HG02588 (cell line): ENCODE measurements around the gene CYP17A1.
"Not testable (repeated sequence)": the region's sequence is repeated elsewhere in the genome, so short reads cannot be mapped to it uniquely, and the experiment has no call there.

ENCODE experiments used
- ATAC-seq: cut with Tn5 transposase; IDR thresholded peaks from one replicate; pipeline ENCODE4 v1.9.1; 2021; ENCODE audit warnings: mild to moderate bottlenecking, moderate library complexity; ENCODE audit not compliant: unreplicated experiment

Gene CYP17A1

DNA sequence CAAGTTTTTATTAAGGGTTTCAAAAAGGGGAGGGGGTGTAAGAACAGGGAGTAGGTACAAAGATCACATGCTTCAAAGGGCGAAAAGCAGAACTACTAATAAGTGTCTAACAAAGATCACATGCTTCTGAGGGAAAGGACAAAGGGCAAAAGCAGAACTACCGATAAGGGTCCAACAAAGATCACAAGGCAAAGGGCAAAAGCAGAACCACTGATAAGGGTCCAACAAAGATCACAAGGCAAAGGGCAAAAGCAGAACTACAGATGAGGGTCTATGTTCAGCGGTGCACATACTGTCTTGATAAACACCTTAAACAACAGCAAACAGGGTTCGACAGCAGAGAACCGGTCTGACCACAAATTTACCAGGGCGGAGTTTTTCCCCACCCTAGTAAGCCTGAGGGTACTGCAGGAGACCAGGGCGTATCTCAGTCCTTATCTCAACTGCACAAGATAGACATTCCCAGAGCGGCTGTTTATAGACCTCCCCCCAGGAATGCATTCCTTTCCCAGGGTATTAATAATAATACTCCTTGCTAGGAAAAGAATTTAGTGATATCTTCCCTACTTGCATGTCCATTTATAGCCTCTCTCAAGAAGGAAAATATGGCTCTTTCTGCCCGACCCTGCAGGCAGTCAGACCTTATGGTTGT is 1.2 kb upstream of the CYP17A1 start:
- not testable (repeated sequence) for ATAC-seq

DNA sequence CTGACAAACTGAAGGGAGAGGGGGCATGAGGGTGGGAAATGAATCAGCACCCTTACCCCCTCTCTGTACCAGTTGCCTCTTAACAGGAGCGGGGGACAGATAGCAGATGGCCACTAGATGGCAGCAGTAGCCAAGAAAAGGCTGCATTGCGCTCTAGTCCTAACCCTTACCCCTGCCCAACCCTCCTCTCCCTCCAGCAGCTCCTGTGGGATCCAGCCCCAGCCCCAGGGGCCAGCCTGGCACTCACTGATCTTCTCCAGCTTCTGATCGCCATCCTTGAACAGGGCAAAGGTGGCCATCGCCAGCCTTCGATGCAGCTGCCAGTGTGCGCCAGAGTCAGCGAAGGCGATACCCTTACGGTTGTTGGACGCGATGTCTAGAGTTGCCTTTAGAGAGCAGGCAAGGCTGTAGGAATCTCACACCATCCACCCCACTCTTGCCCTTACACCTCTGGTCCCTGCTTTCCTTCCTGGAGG is 2.2 kb downstream of the CYP17A1 start:
- no peak for ATAC-seq

DNA sequence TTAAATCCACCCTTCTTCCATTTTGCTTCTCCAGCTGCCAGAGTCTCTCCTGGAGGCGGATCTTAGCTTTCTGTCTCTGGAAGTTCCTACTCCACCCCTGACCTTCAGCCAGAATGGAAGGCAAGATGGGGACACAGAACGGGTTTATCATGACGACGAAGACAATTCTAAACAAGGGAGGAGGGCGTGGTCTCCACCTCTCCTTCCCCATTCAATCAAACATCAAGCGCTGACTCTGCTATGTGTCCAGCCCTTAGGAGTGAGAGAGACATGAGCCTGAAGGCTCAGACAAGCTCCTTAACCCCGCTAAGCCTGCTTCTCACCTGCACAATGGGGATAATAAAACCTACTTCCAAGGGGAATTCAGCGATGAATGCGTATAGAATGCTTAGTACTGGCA is 3.1 kb downstream of the CYP17A1 start:
- no peak for ATAC-seq

DNA sequence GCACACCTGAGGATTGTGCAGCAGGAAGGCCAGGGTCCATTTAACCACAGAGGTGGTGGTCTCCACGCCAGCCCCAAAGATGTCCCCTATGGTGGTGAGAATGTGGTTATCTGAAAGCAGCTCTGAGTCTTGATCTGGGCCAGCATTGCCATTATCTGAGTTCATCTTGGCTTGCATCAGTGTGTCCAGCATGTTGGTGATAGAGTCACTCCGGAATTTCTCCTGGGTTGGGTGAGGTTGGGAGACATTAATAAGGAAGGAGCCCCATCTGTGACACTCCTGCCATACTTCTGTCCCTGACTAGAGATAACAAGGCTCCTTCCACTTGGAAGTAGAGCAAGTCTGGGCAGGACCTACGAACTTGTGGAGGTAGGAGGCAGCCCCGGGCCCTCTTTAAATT is 4.2 kb downstream of the CYP17A1 start:
- no peak for ATAC-seq

DNA sequence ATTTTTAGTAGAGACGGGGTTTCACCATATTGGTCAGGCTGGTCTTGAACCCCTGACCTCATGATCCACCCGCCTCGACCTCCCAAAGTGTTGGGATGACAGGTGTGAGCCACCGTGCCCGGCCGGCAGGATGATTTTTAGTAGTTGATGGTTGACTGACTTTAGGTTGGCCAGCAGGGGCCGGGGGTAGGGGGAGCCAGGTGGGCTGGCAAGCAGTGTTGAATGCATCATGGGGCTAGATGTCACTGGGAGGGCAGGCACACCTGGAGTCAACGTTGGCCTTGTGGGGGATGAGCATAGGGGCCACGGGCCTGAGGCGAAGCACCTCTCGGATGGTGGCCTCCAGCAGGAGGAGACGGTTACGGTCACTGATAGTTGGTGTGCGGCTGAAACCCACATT is 5.0 kb downstream of the CYP17A1 start:
- no peak for ATAC-seq

DNA sequence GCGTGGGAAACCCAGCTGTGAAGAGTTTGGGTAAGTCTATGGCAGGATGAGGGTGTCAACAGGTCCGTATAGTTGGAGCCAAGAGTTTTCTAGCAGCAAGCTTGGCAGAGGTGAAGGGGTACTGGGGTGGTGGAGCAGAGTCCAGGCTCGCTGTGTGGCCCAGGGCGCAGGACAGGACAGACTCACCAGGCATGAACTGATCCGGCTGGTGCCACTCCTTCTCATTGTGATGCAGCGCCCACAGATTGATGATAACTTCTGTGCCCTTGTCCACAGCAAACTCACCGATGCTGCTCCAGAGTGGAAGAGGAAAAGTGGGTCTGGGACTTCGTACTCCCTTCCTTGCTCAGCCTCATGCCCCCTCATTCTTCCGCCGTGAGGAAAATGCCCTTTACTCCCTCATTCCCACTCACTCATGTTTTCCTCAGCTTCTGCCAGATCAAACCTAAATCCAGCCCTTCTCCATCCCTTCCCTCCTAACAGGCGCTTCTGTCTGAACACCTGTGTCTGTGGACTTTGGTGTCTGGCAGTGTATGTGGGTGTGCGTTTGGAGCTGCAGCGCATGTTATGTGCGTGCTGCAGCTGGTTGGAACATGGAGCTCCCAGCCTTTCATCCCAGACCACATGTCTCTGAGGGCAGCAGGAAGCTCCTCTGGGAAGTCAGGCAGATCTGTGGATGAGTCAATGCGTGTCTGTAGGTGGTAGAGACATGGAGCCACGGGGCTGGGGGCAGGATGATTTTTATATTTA is 5.7 kb downstream of the CYP17A1 start:
- no peak for ATAC-seq

DNA sequence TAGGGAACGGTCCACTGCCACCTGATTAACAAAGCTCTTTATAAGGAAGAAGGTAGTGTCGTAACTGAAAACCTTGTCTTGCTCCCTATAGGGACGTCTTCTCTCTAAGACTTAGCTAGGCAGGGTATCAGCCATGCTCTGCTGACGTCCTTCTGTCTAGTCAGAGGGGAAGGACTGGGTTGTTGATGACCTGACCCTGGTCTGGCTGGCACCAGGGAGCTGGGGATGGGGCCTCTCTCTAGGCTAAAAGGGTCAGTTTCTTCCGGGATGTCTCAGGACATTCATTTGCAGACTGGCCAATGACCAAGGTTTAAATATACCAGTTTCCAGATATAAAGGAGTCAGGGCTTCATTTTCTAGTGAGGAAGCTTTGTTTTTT is 9.6 kb downstream of the CYP17A1 start:
- no peak for ATAC-seq

DNA sequence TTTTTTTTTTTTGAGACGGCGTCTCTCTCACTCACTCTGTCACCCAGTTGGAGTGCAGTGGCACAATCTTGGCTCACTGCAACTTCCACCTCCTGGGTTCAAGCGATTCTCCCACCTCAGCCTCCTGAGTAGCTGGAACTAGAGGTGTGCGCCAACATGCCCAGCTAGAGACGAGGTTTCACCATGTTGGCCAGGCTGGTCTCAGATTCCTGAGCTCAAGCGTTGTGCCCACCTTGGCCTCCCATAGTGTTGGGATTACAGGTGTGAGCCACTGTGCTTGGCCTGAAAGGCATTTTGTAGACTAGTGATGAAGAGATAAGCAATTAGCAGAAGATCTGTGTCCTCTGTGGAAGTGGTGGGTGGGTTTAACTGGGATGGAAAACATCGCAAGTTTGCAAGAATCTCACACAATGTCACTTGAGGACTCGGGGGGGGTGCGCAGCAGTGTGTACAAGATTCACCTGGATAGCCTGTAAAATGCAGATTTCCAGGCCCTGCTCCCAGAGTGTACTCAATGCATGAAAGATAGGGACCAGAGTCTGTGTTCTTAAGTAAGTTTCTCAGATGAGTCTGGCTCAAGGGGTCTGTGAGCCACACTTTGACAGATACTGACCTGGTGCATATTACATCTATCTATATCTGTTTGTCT is 10.9 kb downstream of the CYP17A1 start:
- ATAC-seq, result no peak

DNA sequence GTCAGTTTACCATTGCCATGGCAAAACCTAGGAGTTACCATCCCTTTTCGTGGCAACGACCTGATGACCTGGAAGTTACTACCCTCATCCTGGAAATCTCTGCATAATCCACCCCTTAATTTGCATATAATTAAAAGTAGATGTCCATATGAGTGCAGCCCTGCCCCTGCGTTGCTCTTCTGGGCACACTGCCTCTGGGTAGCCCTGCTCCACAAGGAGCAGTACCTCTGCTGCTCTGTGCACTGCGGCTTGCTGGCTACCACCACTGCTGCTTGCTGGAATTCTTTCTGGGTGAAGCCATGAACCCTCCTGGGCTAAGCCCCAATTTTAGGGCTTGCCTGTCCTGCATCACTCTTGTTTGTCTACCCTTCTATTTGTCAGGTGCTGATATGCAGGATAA is 12.5 kb downstream of the CYP17A1 start:
- no peak for ATAC-seq

DNA sequence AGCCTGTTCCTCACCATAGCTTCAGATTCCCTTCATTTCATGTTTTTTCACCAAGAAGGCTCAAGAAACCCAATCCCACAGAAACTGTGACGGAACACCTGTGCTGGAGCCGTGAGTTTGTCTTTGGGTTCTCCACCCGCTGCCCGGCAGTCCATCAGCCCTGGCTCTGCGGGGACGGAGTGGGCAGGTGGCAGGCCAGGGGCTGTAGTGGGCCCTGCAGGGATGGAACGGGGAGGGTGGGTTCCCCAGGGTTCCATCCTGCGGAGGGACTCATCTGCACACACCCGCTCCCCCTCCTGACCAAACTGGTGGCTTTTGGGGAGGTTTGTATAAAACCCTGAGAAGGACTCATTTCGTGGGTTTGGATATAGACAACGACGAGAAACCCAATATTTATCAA is 15.0 kb downstream of the CYP17A1 start:
- ATAC-seq, result no peak

DNA sequence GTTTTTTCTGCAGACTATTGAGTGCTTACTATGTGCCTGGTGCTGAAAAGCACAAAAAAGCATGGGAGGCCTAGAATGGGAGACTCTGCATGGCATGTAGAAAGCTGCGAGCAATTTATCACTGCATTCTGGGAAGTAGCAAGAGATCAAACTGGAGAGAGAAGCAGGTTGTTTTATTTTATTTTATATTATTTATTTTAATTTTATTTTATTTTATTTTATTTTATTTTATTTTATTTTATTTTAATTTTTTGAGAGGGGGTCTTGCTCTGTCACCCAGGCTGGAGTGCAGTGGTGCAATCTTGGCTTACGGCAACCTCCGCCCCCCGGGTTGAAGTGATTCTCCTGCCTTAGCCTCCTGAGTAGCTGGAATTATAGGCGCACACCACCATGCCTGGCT is 17.2 kb downstream of the CYP17A1 start:
- not testable (repeated sequence) for ATAC-seq

DNA sequence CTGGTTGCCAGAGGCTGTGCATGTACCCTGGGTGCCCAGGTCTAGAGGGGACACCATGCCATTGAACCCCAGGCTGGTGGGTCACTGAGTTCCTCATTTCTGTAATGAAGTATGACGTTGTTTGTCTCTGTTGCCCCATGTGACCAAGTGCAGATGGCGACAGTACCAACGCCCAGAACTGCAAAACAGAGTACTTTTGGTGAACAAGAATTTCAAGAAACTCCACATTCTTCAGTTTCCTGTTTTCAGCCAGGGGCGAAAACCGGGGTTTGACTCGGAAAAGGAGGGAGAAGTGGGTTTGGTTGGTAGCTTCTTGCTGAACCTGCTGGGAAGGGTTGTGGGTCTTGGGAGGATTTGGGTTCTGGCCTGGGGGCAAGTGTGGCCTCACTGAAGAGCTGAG is 18.2 kb downstream of the CYP17A1 start:
- no peak for ATAC-seq

DNA sequence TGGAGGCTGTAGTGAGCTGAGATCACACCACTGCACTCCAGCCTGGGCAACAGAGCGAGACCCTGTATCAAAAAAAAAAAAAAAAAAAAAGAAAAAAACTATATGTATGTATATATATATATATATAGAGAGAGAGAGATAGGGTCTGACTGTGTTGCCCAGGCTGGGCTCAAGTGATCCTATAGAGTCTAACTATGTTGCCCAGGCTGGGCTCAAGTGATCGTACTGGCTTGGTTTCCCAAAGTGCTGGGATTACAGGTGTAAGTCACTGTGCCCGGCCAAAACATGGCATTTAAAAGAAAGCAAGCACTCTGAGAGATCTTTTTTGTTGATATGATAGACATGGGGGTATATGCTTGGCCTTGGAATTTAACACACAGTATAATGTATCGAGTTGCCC is 20.0 kb downstream of the CYP17A1 start:
- ATAC-seq, result no peak

DNA sequence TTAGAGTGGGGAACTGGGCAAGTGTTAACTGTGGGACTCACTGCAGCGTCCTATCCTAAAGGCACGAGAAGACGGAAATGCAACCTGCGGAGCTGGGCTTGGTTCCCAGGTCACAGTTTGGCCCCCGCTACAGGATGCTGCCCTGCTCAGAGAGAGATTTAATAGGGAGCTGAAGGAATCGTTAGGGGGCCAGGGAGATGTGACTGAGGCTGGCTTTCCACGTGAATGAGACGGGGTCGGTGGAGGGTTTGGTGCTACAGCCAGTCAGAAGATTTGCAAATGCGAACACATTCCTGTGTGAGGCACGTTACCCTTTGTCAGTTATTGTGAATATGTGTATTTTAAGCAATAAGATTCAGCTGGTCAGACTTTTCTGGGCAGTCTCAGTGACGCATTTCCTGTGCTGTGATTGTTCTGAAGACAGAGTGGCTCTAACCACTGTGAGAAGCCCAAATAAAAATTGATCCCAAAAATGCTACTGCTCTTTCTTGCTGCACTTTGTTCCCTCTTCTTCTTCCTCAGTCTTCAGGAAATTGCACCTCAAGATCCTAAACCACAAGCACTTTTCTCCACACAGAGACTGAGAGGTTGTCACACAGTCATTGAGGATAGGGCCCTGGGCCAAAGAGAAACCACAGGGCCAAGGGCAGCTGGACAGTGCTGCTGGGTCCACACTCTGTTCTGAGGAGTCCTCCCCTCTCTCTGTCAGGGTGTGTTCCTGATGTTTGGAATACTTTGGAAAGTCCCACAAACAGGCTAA is 21.2 kb downstream of the CYP17A1 start:
- ATAC-seq, result no peak

DNA sequence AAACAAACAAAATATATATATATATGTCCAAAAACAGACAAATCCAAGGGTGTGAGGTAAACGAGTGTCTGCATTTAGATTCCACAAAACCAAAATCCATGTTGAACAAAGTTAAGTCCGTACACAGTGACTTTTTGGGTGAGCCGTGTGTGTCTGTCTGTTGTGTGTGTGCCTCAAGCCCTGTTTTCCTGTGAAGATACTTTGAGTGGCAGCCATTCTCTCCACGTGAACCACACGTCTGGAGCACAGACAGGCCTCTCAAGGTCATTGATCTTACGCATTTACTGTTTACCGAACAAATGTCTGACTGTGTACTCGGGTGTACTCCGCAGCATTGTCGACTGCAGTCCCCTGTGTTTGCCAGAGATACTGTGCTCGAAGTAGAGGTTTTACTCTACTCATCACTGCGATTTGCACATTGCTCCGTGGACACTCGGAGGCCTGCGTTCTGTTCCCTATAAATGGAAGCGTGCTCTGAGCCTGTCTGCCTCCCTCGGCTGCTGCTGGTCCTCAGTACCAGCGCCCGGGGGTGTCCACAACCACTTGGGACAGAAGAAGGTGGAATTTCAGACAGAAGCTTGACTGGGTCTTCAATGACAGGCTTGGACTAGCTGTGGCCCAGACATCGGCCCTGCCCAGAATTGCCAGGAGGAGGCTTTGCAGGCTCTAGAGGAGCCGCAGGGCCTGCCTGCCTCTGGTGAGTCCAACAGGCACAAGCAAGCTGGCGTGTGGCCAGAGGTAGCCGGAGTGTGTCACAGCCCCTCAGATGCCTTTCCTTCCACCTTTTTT is 22.1 kb downstream of the CYP17A1 start:
- ATAC-seq, result no peak

DNA sequence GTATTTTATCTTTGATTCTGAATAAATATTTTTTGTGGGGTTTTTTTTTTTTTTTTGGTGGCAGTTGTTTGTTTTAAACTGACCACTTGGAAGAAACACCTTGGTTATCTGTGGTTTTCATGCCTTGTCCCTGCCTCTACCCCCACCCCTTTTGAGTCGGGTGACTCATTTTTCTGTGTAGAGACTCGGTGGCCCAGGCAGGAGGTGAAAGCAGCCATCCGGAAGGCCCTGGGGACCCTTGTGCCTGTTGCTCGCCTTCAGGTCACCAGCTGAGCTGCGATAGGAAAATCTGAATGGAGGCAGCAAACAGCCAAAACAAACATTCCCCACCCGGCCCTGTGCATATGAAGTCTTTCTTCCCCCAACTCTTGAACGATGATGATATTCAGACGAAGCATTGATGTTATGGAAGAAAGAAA is 22.8 kb downstream of the CYP17A1 start:
- no peak for ATAC-seq

DNA sequence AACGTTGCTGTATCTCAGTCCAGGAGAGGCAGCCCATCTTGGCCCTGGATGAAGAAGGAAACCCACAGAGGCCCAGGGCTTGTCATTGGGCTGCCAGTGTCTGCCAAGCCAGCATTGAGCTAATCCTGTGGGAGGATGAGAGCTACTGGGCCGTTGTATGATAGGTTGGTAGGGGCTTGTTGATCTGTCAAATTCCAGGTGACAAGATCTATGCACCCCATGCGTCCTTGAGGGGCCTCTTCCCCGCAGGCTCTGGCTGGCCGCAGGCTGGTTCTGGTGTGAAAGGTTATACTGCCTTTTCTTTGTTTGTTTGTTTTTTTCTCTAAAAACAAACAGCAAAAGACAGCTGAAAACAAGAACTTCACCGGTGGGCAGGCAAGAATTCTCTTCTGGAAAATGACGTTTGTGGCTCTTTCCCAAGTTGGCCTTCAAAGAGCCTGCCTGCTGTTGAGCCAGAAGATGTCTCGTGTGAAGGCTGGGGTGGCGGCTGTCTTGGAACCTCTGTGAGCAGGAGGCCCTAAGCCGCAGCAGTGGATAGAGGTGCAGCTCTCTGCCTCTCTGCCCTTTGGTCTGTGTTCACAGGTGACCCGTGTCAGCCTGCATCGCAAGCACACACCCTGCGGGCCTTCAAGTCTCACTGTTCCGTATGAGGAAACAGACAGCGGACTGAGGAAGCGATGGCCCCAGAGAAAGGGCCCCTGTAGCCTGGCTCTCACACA is 23.3 kb downstream of the CYP17A1 start:
- no peak for ATAC-seq

DNA sequence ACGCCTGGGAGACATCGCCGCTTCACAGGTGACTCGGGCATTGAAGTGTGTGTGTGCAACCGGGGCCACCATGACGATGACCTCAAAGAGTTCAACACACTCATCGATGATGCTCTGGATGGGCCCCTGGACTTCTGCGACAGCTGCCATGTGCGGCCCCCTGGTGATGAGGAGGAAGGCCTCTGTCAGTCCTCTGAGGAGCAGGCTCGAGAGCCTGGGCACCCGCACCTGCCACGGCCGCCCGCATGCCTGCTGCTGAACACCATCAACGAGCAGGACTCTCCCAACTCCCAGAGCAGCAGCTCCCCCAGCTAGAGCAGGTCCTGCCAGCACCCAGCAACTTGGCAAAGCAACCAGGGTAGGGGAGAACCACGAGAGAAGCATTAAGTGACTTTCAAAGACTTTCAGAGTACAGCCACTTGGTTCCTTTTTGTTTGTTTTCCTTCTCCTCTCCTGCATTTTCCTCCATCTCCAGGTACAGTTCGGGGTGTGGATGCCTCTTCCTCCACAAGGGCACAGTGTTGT is 24.1 kb downstream of the CYP17A1 start:
- ATAC-seq, result no peak

DNA sequence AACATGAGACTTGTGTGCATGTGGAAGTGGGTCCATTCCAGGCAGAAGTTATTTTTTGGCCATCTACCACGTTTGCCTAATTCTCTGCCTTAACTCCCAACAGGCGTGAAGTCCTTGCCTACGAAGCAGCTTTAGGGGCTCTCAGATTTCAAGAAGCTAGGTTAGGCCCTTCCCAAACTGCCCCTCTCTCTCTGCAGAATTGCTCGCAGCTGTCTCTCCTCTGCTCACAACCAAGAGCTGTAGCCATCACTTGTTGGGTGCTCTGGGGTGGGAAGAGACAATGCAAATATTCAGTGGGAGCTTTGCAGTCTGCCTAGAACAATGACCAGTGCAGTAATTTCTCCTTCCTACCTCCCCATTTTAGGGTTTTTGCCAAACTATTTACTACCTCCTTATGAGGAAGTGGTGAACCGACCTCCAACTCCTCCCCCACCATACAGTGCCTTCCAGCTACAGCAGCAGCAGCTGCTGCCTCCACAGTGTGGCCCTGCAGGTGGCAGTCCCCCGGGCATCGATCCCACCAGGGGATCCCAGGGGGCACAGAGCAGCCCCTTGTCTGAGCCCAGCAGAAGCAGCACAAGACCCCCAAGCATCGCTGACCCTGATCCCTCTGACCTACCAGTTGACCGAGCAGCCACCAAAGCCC is 24.9 kb downstream of the CYP17A1 start:
- no peak for ATAC-seq
